GM21390 (cell line): ENCODE measurements around the gene CBY2.
"Not testable (repeated sequence)": the region's sequence is repeated elsewhere in the genome, so short reads cannot be mapped to it uniquely, and the experiment has no call there.

ENCODE experiments used
- ATAC-seq: cut with Tn5 transposase; IDR thresholded peaks from one replicate; pipeline ENCODE4 v1.9.1; 2021; ENCODE audit not compliant: unreplicated experiment

Gene CBY2

GRCh38 chr13:45737571-45738017 is 35.5 kb downstream of the CBY2 start:
- no peak for ATAC-seq

- no peak for ATAC-seq
These were observed 40.9 kb downstream of the CBY2 start for GRCh38 chr13:45742985-45743384.

- ATAC-seq = no peak
These were observed 42.9 kb downstream of the CBY2 start for GRCh38 chr13:45744979-45745378.

- ATAC-seq = no peak
These were observed 45.0 kb downstream of the CBY2 start for GRCh38 chr13:45747071-45747470.

GRCh38 chr13:45748941-45749759 is 47.0 kb downstream of the CBY2 start:
- ATAC-seq = no peak

GRCh38 chr13:45750566-45750965 is 48.4 kb downstream of the CBY2 start:
- ATAC-seq = no peak

- ATAC-seq = no peak
These were observed 49.8 kb downstream of the CBY2 start for GRCh38 chr13:45751885-45752284.

- no peak for ATAC-seq
These were observed 50.4 kb downstream of the CBY2 start for GRCh38 chr13:45752510-45752909.

GRCh38 chr13:45756498-45756897 is 54.4 kb downstream of the CBY2 start:
- ATAC-seq = not testable (repeated sequence)

GRCh38 chr13:45757589-45757988 is 55.5 kb downstream of the CBY2 start:
- not testable (repeated sequence) for ATAC-seq

GRCh38 chr13:45763419-45763818 is 61.3 kb downstream of the CBY2 start:
- no peak for ATAC-seq
